ENCODE results near the gene CLPTM1L. TPM values are rescaled to one million over a fixed set of nuclear protein-coding genes. Genes with fewer than 3 reads are reported as not detected.
"Not testable (repeated sequence)": the region's sequence is repeated elsewhere in the genome, so short reads cannot be mapped to it uniquely, and the experiment has no call there.

CLPTM1L gene
- total and polyA plus RNA-seq, 2 experiments from 2014 or later = 129 to 130 TPM

DNA sequence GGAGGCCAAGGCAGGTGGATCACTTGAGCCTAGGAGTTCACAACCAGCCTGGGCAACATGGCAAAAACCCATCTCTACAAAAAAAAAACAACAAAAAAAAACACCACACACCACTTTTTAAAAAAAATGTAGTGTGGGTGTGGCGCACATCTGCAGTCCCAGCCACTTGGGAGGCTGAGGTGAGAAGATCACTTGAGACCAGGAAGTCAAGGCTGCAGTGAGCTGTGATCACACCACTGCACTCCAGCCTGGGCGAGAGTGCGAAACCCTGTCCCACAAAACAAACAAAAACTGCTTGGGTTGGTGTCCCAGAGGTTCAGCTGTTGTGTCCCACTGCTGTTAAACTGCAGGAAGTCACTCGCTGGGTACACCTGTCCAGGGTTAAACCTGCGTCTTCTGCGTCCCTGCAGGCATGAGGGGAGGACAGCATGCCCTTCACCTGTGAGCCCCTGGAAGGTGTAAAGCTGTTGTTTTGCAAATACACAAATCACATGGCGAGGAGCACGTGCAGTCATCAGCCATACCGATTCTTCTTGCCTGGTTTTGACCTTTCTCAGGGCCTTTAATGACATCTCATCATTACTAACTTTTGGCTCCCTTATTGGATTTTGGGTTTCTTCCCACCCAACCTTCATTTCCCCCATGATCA is 29.3 kb upstream of the CLPTM1L start:
- Histone ChIP-seq H3K27ac (no peak overlapping the region), H3K36me3 (replicated peaks; ENCODE audit: insufficient read depth, low read depth) (no peaks in the 10 kb centered on the region), H3K4me1 (ENCODE audit: insufficient read depth) (no peaks in the 10 kb centered on the region), H3K9me3 (ENCODE audit: low read depth) (no peaks in the 10 kb centered on the region), H3K4me2 (no peak overlapping the region), H2AFZ (no peak overlapping the region), H3K27me3 (peaks cover 8% of the 10 kb centered on the region), H3K9me2 (replicated peaks; ENCODE audit: insufficient read depth) (no peaks in the 10 kb centered on the region), H3K79me2 (no peaks in the 10 kb centered on the region), H4K20me1 (ENCODE audit: insufficient read depth, poor library complexity, severe bottlenecking) (no peaks in the 10 kb centered on the region), H3K4me3 (no peak overlapping the region)
- TF ChIP-seq EZH2phosphoT487 (IDR thresholded peaks at IDR 0.05; ENCODE audit: low read depth, severe bottlenecking, unreplicated experiment) = no peak
- no peak for TF ChIP-seq EZH2 (IDR thresholded peaks at IDR 0.05; ENCODE audit: borderline replicate concordance)
- TF ChIP-seq, protein P1, sequence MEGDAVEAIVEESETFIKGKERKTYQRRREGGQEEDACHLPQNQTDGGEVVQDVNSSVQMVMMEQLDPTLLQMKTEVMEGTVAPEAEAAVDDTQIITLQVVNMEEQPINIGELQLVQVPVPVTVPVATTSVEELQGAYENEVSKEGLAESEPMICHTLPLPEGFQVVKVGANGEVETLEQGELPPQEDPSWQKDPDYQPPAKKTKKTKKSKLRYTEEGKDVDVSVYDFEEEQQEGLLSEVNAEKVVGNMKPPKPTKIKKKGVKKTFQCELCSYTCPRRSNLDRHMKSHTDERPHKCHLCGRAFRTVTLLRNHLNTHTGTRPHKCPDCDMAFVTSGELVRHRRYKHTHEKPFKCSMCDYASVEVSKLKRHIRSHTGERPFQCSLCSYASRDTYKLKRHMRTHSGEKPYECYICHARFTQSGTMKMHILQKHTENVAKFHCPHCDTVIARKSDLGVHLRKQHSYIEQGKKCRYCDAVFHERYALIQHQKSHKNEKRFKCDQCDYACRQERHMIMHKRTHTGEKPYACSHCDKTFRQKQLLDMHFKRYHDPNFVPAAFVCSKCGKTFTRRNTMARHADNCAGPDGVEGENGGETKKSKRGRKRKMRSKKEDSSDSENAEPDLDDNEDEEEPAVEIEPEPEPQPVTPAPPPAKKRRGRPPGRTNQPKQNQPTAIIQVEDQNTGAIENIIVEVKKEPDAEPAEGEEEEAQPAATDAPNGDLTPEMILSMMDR (IDR thresholded peaks at IDR 0.05; ENCODE audit: poor library complexity) = no peak
- DNase-seq (ENCODE audit: low spot score) = no peak
- WGBS (ENCODE audit: low lambda C conversion rate, missing lambda C conversion rate) = 80% methylated on average over 9 of the region's 9 CpGs

DNA sequence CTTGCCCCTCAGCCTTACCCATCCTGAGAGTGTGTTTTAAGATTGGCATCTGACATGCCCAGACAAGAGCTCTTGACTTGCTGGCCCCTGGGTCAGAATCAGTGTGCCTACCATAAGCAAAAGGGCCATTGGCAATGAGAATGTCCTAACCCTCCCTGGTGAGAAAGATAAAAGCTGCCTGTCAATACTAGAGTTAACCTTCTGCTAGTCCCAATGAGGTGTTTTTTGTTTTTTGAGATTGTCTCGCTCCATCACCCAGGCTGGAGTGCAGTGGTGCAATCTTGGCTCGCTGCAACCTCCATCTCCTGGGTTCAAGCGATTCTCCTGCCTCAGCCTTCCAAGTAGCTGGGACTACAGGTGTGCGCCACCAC is 27.1 kb upstream of the CLPTM1L start:
- not testable (repeated sequence) for H3K36me3 ChIP-seq (replicated peaks; ENCODE audit: insufficient read depth, low read depth); H3K27ac ChIP-seq; H3K9me2 ChIP-seq (replicated peaks; ENCODE audit: insufficient read depth); H3K9me3 ChIP-seq (ENCODE audit: low read depth); H3K4me3 ChIP-seq; H3K79me2 ChIP-seq; DNase-seq (ENCODE audit: low spot score); H2AFZ ChIP-seq; H4K20me1 ChIP-seq (ENCODE audit: insufficient read depth, poor library complexity, severe bottlenecking); H3K4me1 ChIP-seq (ENCODE audit: insufficient read depth); H3K4me2 ChIP-seq
- 96% methylated on average over 4 of the region's 4 CpGs for WGBS (ENCODE audit: low lambda C conversion rate, missing lambda C conversion rate)
- H3K27me3 ChIP-seq = peaks cover 11% of the 10 kb centered on the region

DNA sequence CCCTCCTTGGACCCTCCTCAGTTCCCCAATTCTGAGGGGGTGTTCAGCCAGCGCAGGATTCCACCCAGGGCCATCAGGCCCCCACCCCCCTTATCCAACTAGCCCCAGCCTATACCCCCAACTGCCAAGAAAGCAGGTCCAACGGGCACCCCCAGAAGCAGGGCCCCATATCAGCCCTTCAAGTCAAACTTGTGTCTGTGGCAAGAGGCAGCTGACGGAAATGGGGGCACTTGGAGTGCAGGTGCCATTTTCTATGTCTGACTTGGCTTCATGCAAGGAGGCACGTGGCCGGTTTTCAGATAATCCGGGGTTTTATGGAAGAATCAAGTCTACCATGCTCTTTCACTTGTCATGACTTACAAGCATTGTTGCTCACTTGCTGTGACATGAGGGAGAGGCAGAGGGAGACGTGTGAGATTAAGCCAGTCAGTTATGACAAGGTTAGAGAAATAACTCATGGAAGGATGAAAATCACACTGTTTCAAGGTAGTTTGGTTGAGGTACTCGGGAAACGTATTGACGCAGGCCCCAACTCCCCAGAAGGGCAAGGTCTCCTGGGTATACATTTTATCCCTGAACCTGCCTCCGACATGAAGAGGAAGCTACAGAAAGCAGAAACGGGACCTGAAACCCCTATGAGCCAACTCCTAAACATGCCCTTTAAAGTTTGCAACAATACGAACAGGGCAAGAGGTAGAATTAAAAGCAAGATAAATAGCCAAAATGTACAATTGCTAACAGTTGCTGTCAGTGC is 26.5 kb upstream of the CLPTM1L start:
- H3K4me3 ChIP-seq = no peak overlapping the region

DNA sequence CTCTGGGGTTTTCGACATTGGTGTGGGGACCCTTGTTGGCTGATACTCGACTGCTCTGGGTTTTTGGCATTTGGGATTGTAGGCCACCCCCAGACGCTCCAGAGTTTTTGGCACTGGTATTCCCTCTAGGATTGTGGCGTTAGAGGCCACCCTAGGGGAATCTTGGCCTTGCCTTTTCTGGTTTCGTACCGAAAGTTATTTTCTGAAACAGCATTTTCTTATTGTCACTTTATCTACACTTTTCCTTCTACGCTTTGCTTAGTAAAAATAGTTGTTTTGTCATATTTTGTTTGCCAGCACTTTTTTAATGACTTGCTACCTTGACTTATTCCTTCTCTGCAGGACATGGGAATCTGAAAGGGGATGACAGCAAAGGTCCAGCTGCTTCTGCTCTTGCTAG is 25.1 kb upstream of the CLPTM1L start:
- 88% methylated on average over 7 of the region's 7 CpGs for WGBS (ENCODE audit: low lambda C conversion rate, missing lambda C conversion rate)
- Histone ChIP-seq H3K36me3 (replicated peaks; ENCODE audit: insufficient read depth, low read depth) (no peaks in the 10 kb centered on the region), H3K4me1 (ENCODE audit: insufficient read depth) (no peaks in the 10 kb centered on the region), H3K4me2 (no peak overlapping the region), H3K27ac (no peak overlapping the region), H3K9me2 (replicated peaks; ENCODE audit: insufficient read depth) (no peaks in the 10 kb centered on the region), H3K27me3 (peaks cover 20% of the 10 kb centered on the region), H4K20me1 (ENCODE audit: insufficient read depth, poor library complexity, severe bottlenecking) (no peaks in the 10 kb centered on the region), H3K4me3 (no peak overlapping the region), H3K79me2 (no peaks in the 10 kb centered on the region), H3K9me3 (ENCODE audit: low read depth) (no peaks in the 10 kb centered on the region), H2AFZ (no peak overlapping the region)
- DNase-seq (ENCODE audit: low spot score) = no peak
- TF ChIP-seq EZH2 (IDR thresholded peaks at IDR 0.05; ENCODE audit: borderline replicate concordance) (no peak), EZH2phosphoT487 (IDR thresholded peaks at IDR 0.05; ENCODE audit: low read depth, severe bottlenecking, unreplicated experiment) (no peak)
- TF ChIP-seq, protein P1 (IDR thresholded peaks at IDR 0.05; ENCODE audit: poor library complexity) = no peak

More for the DNA sequence above, 26.5 kb upstream of the CLPTM1L start:
- Histone ChIP-seq H3K27me3 (peaks cover 16% of the 10 kb centered on the region), H3K79me2 (no peaks in the 10 kb centered on the region), H2AFZ (no peak overlapping the region), H3K4me1 (ENCODE audit: insufficient read depth) (no peaks in the 10 kb centered on the region), H3K36me3 (replicated peaks; ENCODE audit: insufficient read depth, low read depth) (no peaks in the 10 kb centered on the region), H4K20me1 (ENCODE audit: insufficient read depth, poor library complexity, severe bottlenecking) (no peaks in the 10 kb centered on the region), H3K4me2 (no peak overlapping the region), H3K9me2 (replicated peaks; ENCODE audit: insufficient read depth) (no peaks in the 10 kb centered on the region), H3K9me3 (ENCODE audit: low read depth) (no peaks in the 10 kb centered on the region), H3K27ac (no peak overlapping the region)
- 90% methylated on average over 13 of the region's 13 CpGs for WGBS (ENCODE audit: low lambda C conversion rate, missing lambda C conversion rate)
- no peak for DNase-seq (ENCODE audit: low spot score)
- TF ChIP-seq EZH2phosphoT487 (IDR thresholded peaks at IDR 0.05; ENCODE audit: low read depth, severe bottlenecking, unreplicated experiment) (no peak), EZH2 (IDR thresholded peaks at IDR 0.05; ENCODE audit: borderline replicate concordance) (no peak)
- TF ChIP-seq, protein P1 (IDR thresholded peaks at IDR 0.05; ENCODE audit: poor library complexity) = no peak
